HUES6 (cell line): Measurements from ENCODE around the gene FGF14.

ENCODE experiments used
- H3K27ac ChIP-seq: 2 replicates; pipeline ENCODE4 v1.7.0; 2013; ENCODE audit warnings: low read depth, mild to moderate bottlenecking, low read length, inconsistent platforms
- H3K27me3 ChIP-seq: 2 replicates; pipeline ENCODE4 v1.6.1; 2013; ENCODE audit warnings: low read length; ENCODE audit not compliant: control insufficient read depth, insufficient read depth
- H3K36me3 ChIP-seq: 2 replicates; pipeline ENCODE4 v1.6.1; 2013; ENCODE audit warnings: low read length; ENCODE audit not compliant: control insufficient read depth, insufficient read depth
- H3K4me1 ChIP-seq: 2 replicates; pipeline ENCODE4 v1.6.1; 2013; ENCODE audit warnings: low read length; ENCODE audit not compliant: control insufficient read depth, insufficient read depth
- H3K4me3 ChIP-seq: 2 replicates; pipeline ENCODE4 v1.5.1; 2013; ENCODE audit warnings: low read depth, low read length
- H3K9ac ChIP-seq: one replicate; pipeline ENCODE4 v1.6.1; 2013; ENCODE audit warnings: mild to moderate bottlenecking, low read length
- H3K9me3 ChIP-seq: 2 replicates; pipeline ENCODE4 v1.6.1; 2013; ENCODE audit warnings: low read depth, low read length; ENCODE audit not compliant: control insufficient read depth, insufficient read depth

Gene FGF14

GRCh38 chr13:101935828-101936227, 466.0 kb downstream of the FGF14 start:
- Histone ChIP-seq H3K4me1 (no peaks in the 10 kb centered on the region), H3K9me3 (no peaks in the 10 kb centered on the region), H3K9ac (no peak overlapping the region), H3K27me3 (no peaks in the 10 kb centered on the region), H3K27ac (no peak overlapping the region), H3K36me3 (no peaks in the 10 kb centered on the region), H3K4me3 (no peak overlapping the region)

GRCh38 chr13:101931186-101931585, 470.7 kb downstream of the FGF14 start:
- no peaks in the 10 kb centered on the region for H3K36me3 ChIP-seq
- H3K27ac ChIP-seq, result no peak overlapping the region
- no peaks in the 10 kb centered on the region for H3K9me3 ChIP-seq
- no peaks in the 10 kb centered on the region; the same call in 1 of the 2 replicates for H3K27me3 ChIP-seq
- no peaks in the 10 kb centered on the region for H3K4me1 ChIP-seq
- H3K4me3 ChIP-seq, result no peak overlapping the region
- no peak overlapping the region for H3K9ac ChIP-seq

- H3K27me3 ChIP-seq, result no peaks in the 10 kb centered on the region; the same call in 1 of the 2 replicates
- no peak overlapping the region for H3K27ac ChIP-seq
- H3K9me3 ChIP-seq, result no peaks in the 10 kb centered on the region
- no peak overlapping the region for H3K4me3 ChIP-seq
- no peak overlapping the region for H3K9ac ChIP-seq
- H3K4me1 ChIP-seq, result no peaks in the 10 kb centered on the region
- H3K36me3 ChIP-seq, result no peaks in the 10 kb centered on the region
These were observed 471.5 kb downstream of the FGF14 start for GRCh38 chr13:101930331-101930730.

- Histone ChIP-seq H3K4me3 (no peak overlapping the region), H3K4me1 (no peaks in the 10 kb centered on the region; the same call in 1 of the 2 replicates), H3K36me3 (no peaks in the 10 kb centered on the region), H3K9me3 (no peaks in the 10 kb centered on the region), H3K27me3 (peaks cover 9% of the 10 kb centered on the region), H3K9ac (no peak overlapping the region), H3K27ac (no peak overlapping the region)
These were observed 476.1 kb downstream of the FGF14 start for GRCh38 chr13:101925731-101926130.

GRCh38 chr13:101919541-101920181, 482.2 kb downstream of the FGF14 start:
- H3K27me3 ChIP-seq, result peaks cover 70% of the 10 kb centered on the region
- H3K36me3 ChIP-seq, result no peaks in the 10 kb centered on the region
- H3K9me3 ChIP-seq, result no peaks in the 10 kb centered on the region
- H3K4me3 ChIP-seq, result peak overlapping the region; percentile 60
- H3K9ac ChIP-seq, result no peak overlapping the region
- no peak overlapping the region for H3K27ac ChIP-seq
- H3K4me1 ChIP-seq, result peaks cover 18% of the 10 kb centered on the region

GRCh38 chr13:101917833-101918661, 483.8 kb downstream of the FGF14 start:
- no peaks in the 10 kb centered on the region for H3K9me3 ChIP-seq
- peak overlapping the region; percentile 45 for H3K4me3 ChIP-seq
- H3K27me3 ChIP-seq, result peaks cover 84% of the 10 kb centered on the region
- no peak overlapping the region for H3K27ac ChIP-seq
- peaks cover 18% of the 10 kb centered on the region for H3K4me1 ChIP-seq
- no peak overlapping the region for H3K9ac ChIP-seq
- H3K36me3 ChIP-seq, result no peaks in the 10 kb centered on the region

GRCh38 chr13:101917475-101917810, 484.4 kb downstream of the FGF14 start:
- H3K9me3 ChIP-seq, result no peaks in the 10 kb centered on the region
- peaks cover 18% of the 10 kb centered on the region for H3K4me1 ChIP-seq
- no peak overlapping the region for H3K9ac ChIP-seq
- H3K27ac ChIP-seq, result no peak overlapping the region
- peaks cover 88% of the 10 kb centered on the region for H3K27me3 ChIP-seq
- no peaks in the 10 kb centered on the region for H3K36me3 ChIP-seq
- H3K4me3 ChIP-seq, result peak overlapping the region; percentile 45

- no peak overlapping the region for H3K9ac ChIP-seq
- H3K36me3 ChIP-seq, result no peaks in the 10 kb centered on the region
- peak overlapping the region; percentile 45 for H3K4me3 ChIP-seq
- H3K27me3 ChIP-seq, result peaks cover 91% of the 10 kb centered on the region
- H3K4me1 ChIP-seq, result peaks cover 18% of the 10 kb centered on the region
- no peak overlapping the region for H3K27ac ChIP-seq
- H3K9me3 ChIP-seq, result no peaks in the 10 kb centered on the region
These were observed 484.9 kb downstream of the FGF14 start for GRCh38 chr13:101916775-101917474.

- no peak overlapping the region for H3K27ac ChIP-seq
- peaks cover 18% of the 10 kb centered on the region for H3K4me1 ChIP-seq
- no peaks in the 10 kb centered on the region for H3K36me3 ChIP-seq
- H3K9me3 ChIP-seq, result no peaks in the 10 kb centered on the region
- no peak overlapping the region for H3K9ac ChIP-seq
- peak overlapping the region; percentile 45 for H3K4me3 ChIP-seq
- H3K27me3 ChIP-seq, result peaks cover 86% of the 10 kb centered on the region
These were observed 485.6 kb downstream of the FGF14 start for GRCh38 chr13:101916108-101916774.

GRCh38 chr13:101915755-101916107, 486.1 kb downstream of the FGF14 start:
- Histone ChIP-seq H3K4me3 (peak overlapping the region; percentile 45), H3K27ac (no peak overlapping the region), H3K4me1 (peaks cover 18% of the 10 kb centered on the region), H3K27me3 (peaks cover 82% of the 10 kb centered on the region), H3K36me3 (no peaks in the 10 kb centered on the region), H3K9ac (no peak overlapping the region), H3K9me3 (no peaks in the 10 kb centered on the region)
